ENCODE results near the gene MEIKIN. TPM values are rescaled to one million over a fixed set of nuclear protein-coding genes. Genes with fewer than 3 reads are reported as not detected.

The MEIKIN gene
- total and polyA plus RNA-seq, 2 donors (not counting 3 experiments of a cell fraction or from before 2014, with no cell fraction given) = not detected

GRCh38 chr5:131883984-131884383, 61.5 kb downstream of the MEIKIN start:
- CTCF ChIA-PET = no interaction called here
- Histone ChIP-seq H3K27ac (ENCODE audit: insufficient read depth, low read depth, low read length) (no peak overlapping the region), H3K9me3 (replicated peaks; ENCODE audit: control insufficient read depth, insufficient read depth, low read length) (no peaks in the 10 kb centered on the region), H3K4me1 (ENCODE audit: control insufficient read depth, extremely low read depth, insufficient read depth, low read length) (no peaks in the 10 kb centered on the region), H3K4me2 (ENCODE audit: insufficient read depth, low read length) (no peak overlapping the region), H3K36me3 (ENCODE audit: control insufficient read depth in 2 of 2, extremely low read depth in 1 of 2, insufficient read depth in 2 of 2, low read length in 2 of 2) (no peaks in the 10 kb centered on the region), H4K20me1 (replicated peaks; ENCODE audit: control insufficient read depth, extremely low read depth, insufficient read depth, low read length) (no peaks in the 10 kb centered on the region), H3K79me2 (ENCODE audit: control insufficient read depth, insufficient read depth, low read length) (no peaks in the 10 kb centered on the region), H2AFZ (ENCODE audit: low read depth, low read length) (no peak overlapping the region), H3K27me3 (ENCODE audit: control insufficient read depth in 2 of 2, insufficient read depth in 2 of 2, low read length in 2 of 2) (peaks cover 0 to 4% of the 10 kb centered on the region in 2 experiments), H3K9ac (replicated peaks; ENCODE audit: extremely low read depth, insufficient read depth, low read length) (no peak overlapping the region), H3K4me3 (replicated peaks in 1 of 3; ENCODE audit: insufficient read depth in 1 of 3, low read depth in 1 of 3, low read length in 3 of 3) (no peak overlapping the region), H3K9me1 (replicated peaks; ENCODE audit: control insufficient read depth, extremely low read depth, insufficient read depth, low read length) (no peaks in the 10 kb centered on the region)
- DNase-seq (ENCODE audit: low read depth, low spot score) (no peak), FAIRE-seq (no peak)
- intact Hi-C loops (cut with micrococcal nuclease) (no loop called here), dilution Hi-C loops (cut with MboI; ENCODE audit: extremely low pct_ligation_motif_present, low sequenced_read_pairs) (no loop called here)
- no peak for TF ChIP-seq JUN (IDR thresholded peaks at IDR 0.05; ENCODE audit: borderline replicate concordance, insufficient read depth, insufficient read length, low read depth)
- no peak for TF ChIP-seq FOS (IDR thresholded peaks at IDR 0.05; ENCODE audit: borderline replicate concordance, insufficient read depth, low read length)
- no peak for TF ChIP-seq EZH2 (IDR thresholded peaks at IDR 0.05; ENCODE audit: borderline replicate concordance, low read depth, low read length, severe bottlenecking)
- no peak for TF ChIP-seq CTCF (IDR thresholded peaks at IDR 0.05; ENCODE audit: extremely low read depth in 1 of 2, insufficient read depth in 1 of 2, low read depth in 1 of 2, low read length in 2 of 2)
- no peak for TF ChIP-seq GATA2 (IDR thresholded peaks at IDR 0.05; ENCODE audit: insufficient read depth, insufficient read length, low read depth, low read length)
- TF ChIP-seq MYC (IDR thresholded peaks at IDR 0.05; ENCODE audit: low read depth, low read length) = no peak
- TF ChIP-seq MAX (IDR thresholded peaks at IDR 0.05; ENCODE audit: insufficient read depth, insufficient read length) = no peak
- TF ChIP-seq POLR2AphosphoS5 (IDR thresholded peaks at IDR 0.05; ENCODE audit: insufficient read depth, low read depth, low read length) = no peak
- TF ChIP-seq POLR2A (IDR thresholded peaks at IDR 0.05; ENCODE audit: low read depth, low read length) = no peak
- POLR2A ChIA-PET = no interaction called here
- no TSS peak for BruUV-seq (replicated peaks)

Data from endothelial cell of umbilical vein (primary cell).